HFF-Myc (cell line): ENCODE results near the gene CDK18.
"Not testable (repeated sequence)": the region's sequence is repeated elsewhere in the genome, so short reads cannot be mapped to it uniquely, and the experiment has no call there.

Experiments used
- DNase-seq: peaks from one replicate; pipeline ENCODE4 v3.0.0-alpha.2; 2011; ENCODE audit warnings: low read depth; ENCODE audit errors: extremely low read depth
- H3K4me3 ChIP-seq: replicated peaks from 2 replicates; pipeline ENCODE4 v1.5.1; 2011; ENCODE audit warnings: low read depth, mild to moderate bottlenecking, control low read depth, low read length
- TF ChIP-seq, protein P1 (sequence below): IDR thresholded peaks from 2 replicates; pipeline ENCODE4 v1.5.1; 2012; ENCODE audit warnings: mild to moderate bottlenecking, low read depth, low read length, control low read depth; ENCODE audit errors: missing control alignments

CDK18 gene

DNA sequence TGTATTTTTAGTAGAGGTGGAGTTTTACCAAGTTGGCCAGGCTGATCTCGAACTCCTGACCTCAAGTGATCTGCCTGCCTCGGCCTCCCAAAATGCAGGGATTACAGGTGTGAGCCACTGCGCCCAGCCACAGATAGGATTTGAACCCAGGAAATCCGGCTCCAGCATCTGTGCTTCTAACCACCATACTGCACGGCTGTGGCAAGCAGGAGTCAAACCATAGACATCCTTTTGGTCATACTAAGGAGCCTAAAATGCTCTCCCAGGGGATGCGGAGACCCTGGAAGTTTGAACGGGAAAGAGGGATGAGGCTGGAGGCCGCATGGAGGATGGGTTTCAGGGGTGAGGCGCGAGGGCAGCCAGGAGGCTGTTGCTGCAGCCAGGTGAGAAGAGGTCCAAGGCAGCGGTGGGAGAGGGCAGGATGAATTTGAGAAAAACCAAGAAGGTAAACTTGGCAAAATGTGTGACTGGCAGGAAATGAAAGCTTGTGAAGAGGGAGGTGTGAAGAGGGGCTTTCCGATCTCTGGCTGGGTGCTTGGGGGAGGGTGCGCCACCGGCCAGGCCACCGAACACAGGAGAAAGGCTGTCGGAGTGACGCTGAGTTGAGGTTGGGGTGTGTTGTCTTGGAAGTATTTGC is 24.0 kb upstream of the CDK18 start:
- TF ChIP-seq, protein P1, sequence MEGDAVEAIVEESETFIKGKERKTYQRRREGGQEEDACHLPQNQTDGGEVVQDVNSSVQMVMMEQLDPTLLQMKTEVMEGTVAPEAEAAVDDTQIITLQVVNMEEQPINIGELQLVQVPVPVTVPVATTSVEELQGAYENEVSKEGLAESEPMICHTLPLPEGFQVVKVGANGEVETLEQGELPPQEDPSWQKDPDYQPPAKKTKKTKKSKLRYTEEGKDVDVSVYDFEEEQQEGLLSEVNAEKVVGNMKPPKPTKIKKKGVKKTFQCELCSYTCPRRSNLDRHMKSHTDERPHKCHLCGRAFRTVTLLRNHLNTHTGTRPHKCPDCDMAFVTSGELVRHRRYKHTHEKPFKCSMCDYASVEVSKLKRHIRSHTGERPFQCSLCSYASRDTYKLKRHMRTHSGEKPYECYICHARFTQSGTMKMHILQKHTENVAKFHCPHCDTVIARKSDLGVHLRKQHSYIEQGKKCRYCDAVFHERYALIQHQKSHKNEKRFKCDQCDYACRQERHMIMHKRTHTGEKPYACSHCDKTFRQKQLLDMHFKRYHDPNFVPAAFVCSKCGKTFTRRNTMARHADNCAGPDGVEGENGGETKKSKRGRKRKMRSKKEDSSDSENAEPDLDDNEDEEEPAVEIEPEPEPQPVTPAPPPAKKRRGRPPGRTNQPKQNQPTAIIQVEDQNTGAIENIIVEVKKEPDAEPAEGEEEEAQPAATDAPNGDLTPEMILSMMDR, result no peak
- DNase-seq, result no peak

DNA sequence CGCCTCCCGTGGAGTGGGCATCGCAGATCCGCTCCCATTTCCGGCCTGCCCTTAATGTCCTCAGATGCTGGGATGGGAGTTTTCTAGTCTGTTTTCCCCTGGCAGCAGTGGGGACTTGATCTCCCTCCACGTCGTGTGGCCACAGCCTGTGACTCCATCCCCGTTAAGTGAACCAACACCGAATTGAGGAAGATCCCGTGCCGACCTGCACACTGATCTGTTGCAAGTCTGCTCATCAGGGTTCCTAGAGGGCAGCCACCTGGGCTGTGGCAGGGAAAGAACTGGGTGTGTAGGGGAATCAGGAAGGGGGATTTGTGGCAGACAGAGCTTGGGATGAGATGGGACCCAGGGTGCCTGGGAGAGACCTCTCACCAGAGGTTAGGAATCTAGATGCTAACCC is 23.3 kb upstream of the CDK18 start:
- TF ChIP-seq, protein P1, result no peak
- no peak overlapping the region for H3K4me3 ChIP-seq
- DNase-seq, result no peak

More for the DNA sequence above, 24.0 kb upstream of the CDK18 start:
- H3K4me3 ChIP-seq, result no peak overlapping the region

DNA sequence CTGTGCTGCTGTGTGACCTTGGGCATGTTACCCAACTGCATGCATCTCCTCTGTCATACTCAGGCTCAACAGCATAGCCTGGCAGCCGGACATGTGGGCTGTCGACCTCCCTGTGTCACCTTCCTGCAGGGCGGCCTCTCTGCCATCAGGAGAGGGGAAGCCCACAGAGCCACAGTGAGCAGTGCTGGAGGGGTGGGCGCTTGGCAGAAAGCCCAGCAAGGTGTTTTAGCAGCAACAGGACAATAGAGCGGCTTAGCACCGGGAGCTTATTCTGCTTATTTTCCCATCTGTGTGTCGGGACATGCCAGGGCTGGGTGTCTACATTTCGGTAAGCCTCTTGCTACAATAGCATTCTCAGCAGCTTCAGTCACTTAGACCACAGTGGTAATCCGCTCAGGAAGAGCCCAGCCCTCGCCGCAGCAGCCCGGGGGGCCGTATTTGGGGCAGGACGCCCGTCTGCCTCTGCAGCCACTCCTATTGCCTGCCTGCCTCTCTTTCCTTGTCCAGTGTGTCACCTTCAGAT is 22.8 kb upstream of the CDK18 start:
- TF ChIP-seq, protein P1, result no peak
- H3K4me3 ChIP-seq, result no peak overlapping the region
- DNase-seq, result no peak

DNA sequence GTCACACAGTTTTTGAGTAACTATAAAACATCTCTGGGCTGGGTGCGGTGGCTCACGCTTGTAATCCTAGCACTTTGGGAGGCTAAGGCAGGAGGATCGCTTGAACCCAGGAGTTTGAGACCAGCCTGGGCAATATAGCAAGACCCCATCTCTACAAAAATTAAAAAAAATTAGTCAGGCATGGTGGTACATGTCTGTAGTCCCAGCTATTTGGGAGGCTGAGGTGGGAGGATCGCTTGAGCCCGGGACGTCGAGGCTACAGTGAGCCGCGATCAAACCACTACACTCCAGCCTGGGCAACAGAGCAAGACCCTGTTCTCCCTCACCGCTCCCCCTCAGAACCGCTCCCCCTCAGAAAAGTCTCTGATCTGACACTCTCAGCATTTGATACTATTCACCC is 21.9 kb upstream of the CDK18 start:
- not testable (repeated sequence) for H3K4me3 ChIP-seq, DNase-seq

DNA sequence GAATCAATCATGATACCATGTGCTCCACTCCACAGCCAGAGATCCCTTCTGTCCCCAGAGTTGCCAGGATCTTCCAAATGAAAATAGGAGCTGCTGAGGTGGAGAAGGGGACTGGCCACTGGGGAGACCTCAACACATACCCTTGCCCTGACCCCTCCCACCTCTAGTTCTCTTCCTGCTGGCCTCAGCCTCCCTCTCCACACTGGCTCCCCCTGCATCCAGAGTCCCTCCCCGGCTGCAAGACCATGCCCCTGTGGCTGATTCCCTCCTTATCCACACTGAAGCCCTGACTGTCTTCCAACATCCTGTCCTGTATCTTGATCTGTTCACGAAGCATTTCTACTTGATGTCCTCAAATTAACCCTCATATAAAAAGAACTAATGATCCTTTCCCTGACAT is 21.1 kb upstream of the CDK18 start:
- TF ChIP-seq, protein P1, result no peak
- DNase-seq, result no peak
- no peak overlapping the region for H3K4me3 ChIP-seq

DNA sequence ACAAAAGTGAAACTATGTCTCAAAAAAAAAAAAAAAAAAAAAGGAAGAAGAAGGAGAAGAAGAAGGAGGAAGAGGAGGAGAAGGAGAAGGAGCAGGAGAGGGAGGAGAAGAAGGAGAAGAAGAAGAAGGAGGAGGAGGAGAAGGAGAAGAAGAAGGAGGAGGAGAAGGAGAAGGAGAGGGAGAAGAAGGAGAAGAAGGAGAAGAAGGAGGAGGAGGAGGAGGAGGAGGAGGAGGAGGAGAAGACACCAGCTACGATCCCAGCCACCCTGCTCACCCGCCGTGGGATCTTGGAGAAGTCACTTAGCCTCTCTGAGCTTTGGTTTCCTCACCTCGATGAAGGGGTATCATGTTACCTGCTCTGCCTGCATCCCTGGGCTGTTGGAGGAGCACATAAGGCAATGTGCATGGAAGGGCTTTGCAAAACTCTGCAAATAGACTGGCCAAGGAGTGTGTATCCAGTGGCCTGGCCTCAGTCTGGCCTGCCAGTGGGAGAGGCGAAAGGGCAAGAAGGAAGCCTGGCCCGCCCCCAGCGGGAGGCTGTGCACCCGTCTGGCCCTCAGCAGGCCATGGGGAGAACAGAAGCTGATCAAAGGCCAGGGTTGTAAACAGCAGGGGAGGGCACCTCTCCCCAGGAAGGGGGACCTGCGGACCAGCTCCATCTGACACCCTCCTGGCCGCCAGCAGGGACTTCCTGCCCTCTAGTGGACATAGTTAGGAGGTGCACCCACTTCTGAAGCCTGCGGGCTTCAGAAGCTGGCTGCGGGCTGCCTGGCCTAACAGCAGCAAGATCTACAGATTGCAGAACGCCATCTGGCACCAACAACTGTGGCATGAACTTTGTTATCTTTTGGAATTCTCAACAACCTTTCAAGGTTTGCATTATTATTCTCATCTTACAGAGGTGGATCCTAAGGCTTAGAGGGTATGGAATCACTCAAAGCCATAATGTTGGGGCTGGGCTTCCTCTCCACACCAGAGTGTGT is 19.2 kb upstream of the CDK18 start:
- DNase-seq, result peak; percentile 30
- TF ChIP-seq, protein P1, result peak; percentile 96
- H3K4me3 ChIP-seq, result no peak overlapping the region

DNA sequence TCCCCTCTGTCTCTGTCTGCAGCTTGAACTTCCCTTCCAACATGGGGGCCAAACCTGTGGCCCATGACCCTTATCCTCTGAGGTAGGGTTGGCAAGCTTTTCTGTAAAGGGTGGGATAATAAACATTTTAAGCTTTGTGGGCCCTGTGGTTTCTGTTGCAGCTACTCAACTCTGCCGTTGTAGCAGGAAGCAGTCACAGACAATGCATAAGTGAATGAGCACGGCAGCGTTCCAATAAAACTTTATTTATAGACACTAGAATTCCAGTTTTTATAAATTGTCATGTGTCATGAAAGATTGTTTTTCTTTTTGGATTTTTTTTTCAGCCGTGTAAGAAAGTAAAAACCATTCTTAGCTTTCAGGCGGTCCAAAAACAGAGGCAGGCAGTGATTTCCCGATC is 18.2 kb upstream of the CDK18 start:
- H3K4me3 ChIP-seq, result no peak overlapping the region
- TF ChIP-seq, protein P1, result no peak
- DNase-seq, result no peak
